Measurements from ENCODE around the gene KCNB1.

KCNB1 gene

DNA sequence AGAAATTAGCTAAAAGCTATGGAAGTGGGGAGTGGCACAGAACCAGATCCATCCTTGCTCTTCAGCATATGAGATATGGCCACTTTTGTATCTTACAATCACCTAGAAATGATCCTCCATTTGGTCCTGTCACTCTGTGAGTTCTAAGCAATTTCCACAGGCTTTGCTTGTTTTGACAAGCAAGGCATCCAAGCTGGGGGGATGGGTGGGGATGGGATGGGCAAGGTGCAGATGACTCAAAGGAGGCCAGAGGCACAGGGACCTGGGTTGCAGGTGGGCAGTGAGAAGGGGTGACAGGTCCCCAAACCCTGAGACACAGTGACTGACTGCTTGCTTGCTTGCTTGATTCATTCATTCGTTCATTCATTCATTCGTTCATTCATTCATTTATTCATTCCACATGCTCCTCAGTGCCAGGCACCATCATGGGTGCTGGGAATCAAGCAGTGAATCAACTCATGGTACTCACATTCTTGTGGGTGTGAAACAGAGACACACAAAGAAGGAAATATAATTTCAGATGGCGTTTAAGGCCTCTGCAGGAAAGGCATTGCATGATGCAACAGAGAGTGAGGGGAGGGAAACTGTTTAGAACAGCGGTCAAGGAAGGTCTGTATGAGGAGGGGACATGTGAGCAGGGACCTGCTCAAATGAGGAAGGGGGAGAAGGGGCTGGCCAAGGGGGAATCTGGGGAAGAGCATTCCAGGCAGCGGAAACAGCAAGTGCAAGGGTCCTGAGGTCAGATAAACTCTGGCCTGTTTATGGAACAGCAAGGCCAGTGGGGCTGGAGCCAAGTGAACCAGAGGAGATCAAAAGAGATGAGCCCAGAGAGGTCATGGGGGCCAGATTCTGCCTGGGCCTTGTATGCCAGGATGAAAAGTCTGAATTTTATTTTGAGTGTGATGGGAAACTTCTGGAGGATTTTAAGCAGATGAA, 3.4 kb downstream of the KCNB1 start:
- no peak overlapping the region for H3K23ac ChIP-seq (ENCODE audit: low read depth, low read length, poor library complexity)
- no CpG with 5 or more reads among the region's 5 CpGs for WGBS, 2 donors (ENCODE audit: extremely low coverage in 2 of 2, insufficient read length in 2 of 2, insufficient replicate concordance in 1 of 2)

GRCh38 chr20:49478266-49478665, 4.2 kb downstream of the KCNB1 start:
- no peak overlapping the region for H2BK12ac ChIP-seq (ENCODE audit: low read length)
- H3K9ac ChIP-seq (ENCODE audit: low read depth, low read length, poor library complexity), result no peak overlapping the region
- no peaks in the 10 kb centered on the region for H3K36me3 ChIP-seq (replicated peaks in 1 of 2; ENCODE audit: control insufficient read depth in 2 of 2, insufficient read depth in 2 of 2, low read length in 2 of 2)
- H3K4me1 ChIP-seq (ENCODE audit: control insufficient read depth in 2 of 2, insufficient read depth in 1 of 2, low read depth in 1 of 2, low read length in 2 of 2), result peaks cover 0 to 2% of the 10 kb centered on the region in 2 donors
- H4K91ac ChIP-seq (ENCODE audit: low read depth, low read length, poor library complexity), result no peak overlapping the region
- DNase-seq (ENCODE audit: low spot score), result no peak
- H3K9me3 ChIP-seq (replicated peaks in 1 of 2; ENCODE audit: control insufficient read depth in 2 of 2, insufficient read depth in 1 of 2, low read depth in 1 of 2, low read length in 2 of 2), result no peaks in the 10 kb centered on the region
- peaks cover 0 to 8% (median 0%) of the 10 kb centered on the region in 3 experiments for H3K27me3 ChIP-seq (ENCODE audit: control insufficient read depth in 3 of 3, insufficient read depth in 3 of 3, low read depth in 1 of 3, low read length in 3 of 3)
- no peak overlapping the region for H4K8ac ChIP-seq (ENCODE audit: low read depth, low read length)
- H3K27ac ChIP-seq (replicated peaks; ENCODE audit: low read length), result no peak overlapping the region
- no peak overlapping the region for H3K23ac ChIP-seq (ENCODE audit: low read depth, low read length, poor library complexity)
- H2BK120ac ChIP-seq (ENCODE audit: low read depth, low read length), result no peak overlapping the region
- H3K4me3 ChIP-seq (ENCODE audit: low read length in 2 of 2), result no peak overlapping the region
- no peak overlapping the region for H2BK5ac ChIP-seq (ENCODE audit: low read length)
- no CpG with 5 or more reads among the region's 7 CpGs for WGBS, 2 donors (ENCODE audit: extremely low coverage in 2 of 2, insufficient read length in 2 of 2, insufficient replicate concordance in 1 of 2)
- H3K79me1 ChIP-seq (ENCODE audit: low read depth, low read length), result peaks cover 3% of the 10 kb centered on the region
- no peak overlapping the region for H3K4ac ChIP-seq (ENCODE audit: low read length)
- no peak overlapping the region for H2AFZ ChIP-seq (ENCODE audit: low read length)
- no peak overlapping the region for H3K4me2 ChIP-seq (ENCODE audit: insufficient read depth, low read length, poor library complexity, severe bottlenecking)
- H2BK15ac ChIP-seq (ENCODE audit: low read length), result no peak overlapping the region
- no peak overlapping the region for H3K18ac ChIP-seq (ENCODE audit: low read length)
- H3K14ac ChIP-seq (ENCODE audit: low read length), result no peak overlapping the region
- no peak overlapping the region for H2AK5ac ChIP-seq (ENCODE audit: low read depth, low read length)

More for the DNA sequence above, 3.4 kb downstream of the KCNB1 start:
- no peak overlapping the region for H4K8ac ChIP-seq (ENCODE audit: low read depth, low read length)
- H2AK5ac ChIP-seq (ENCODE audit: low read depth, low read length), result no peak overlapping the region
- H3K4me2 ChIP-seq (ENCODE audit: insufficient read depth, low read length, poor library complexity, severe bottlenecking), result no peak overlapping the region
- H2BK15ac ChIP-seq (ENCODE audit: low read length), result no peak overlapping the region
- peaks cover 0 to 2% of the 10 kb centered on the region in 2 donors for H3K4me1 ChIP-seq (ENCODE audit: control insufficient read depth in 2 of 2, insufficient read depth in 1 of 2, low read depth in 1 of 2, low read length in 2 of 2)
- H3K14ac ChIP-seq (ENCODE audit: low read length), result no peak overlapping the region
- H3K4ac ChIP-seq (ENCODE audit: low read length), result no peak overlapping the region
- H3K4me3 ChIP-seq (ENCODE audit: low read length in 2 of 2), result no peak overlapping the region
- no peaks in the 10 kb centered on the region for H3K36me3 ChIP-seq (replicated peaks in 1 of 2; ENCODE audit: control insufficient read depth in 2 of 2, insufficient read depth in 2 of 2, low read length in 2 of 2)
- H2BK12ac ChIP-seq (ENCODE audit: low read length), result no peak overlapping the region
- H2BK120ac ChIP-seq (ENCODE audit: low read depth, low read length), result no peak overlapping the region
- no peak overlapping the region for H3K27ac ChIP-seq (replicated peaks; ENCODE audit: low read length)
- H3K18ac ChIP-seq (ENCODE audit: low read length), result no peak overlapping the region
- no peaks in the 10 kb centered on the region for H3K9me3 ChIP-seq (replicated peaks in 1 of 2; ENCODE audit: control insufficient read depth in 2 of 2, insufficient read depth in 1 of 2, low read depth in 1 of 2, low read length in 2 of 2)
- no peak overlapping the region for H2BK5ac ChIP-seq (ENCODE audit: low read length)
- no peak for DNase-seq (ENCODE audit: low spot score)
- peaks cover 0 to 13% (median 0%) of the 10 kb centered on the region in 3 experiments for H3K27me3 ChIP-seq (ENCODE audit: control insufficient read depth in 3 of 3, insufficient read depth in 3 of 3, low read depth in 1 of 3, low read length in 3 of 3)
- H2AFZ ChIP-seq (ENCODE audit: low read length), result no peak overlapping the region
- no peak overlapping the region for H3K9ac ChIP-seq (ENCODE audit: low read depth, low read length, poor library complexity)
- H3K79me1 ChIP-seq (ENCODE audit: low read depth, low read length), result peaks cover 3% of the 10 kb centered on the region
- no peak overlapping the region for H4K91ac ChIP-seq (ENCODE audit: low read depth, low read length, poor library complexity)

- H2BK120ac ChIP-seq (ENCODE audit: low read depth, low read length), result no peak overlapping the region
- H4K8ac ChIP-seq (ENCODE audit: low read depth, low read length), result no peak overlapping the region
- H3K23ac ChIP-seq (ENCODE audit: low read depth, low read length, poor library complexity), result no peak overlapping the region
- H3K14ac ChIP-seq (ENCODE audit: low read length), result no peak overlapping the region
- no peak overlapping the region for H4K91ac ChIP-seq (ENCODE audit: low read depth, low read length, poor library complexity)
- H2BK5ac ChIP-seq (ENCODE audit: low read length), result no peak overlapping the region
- H2AK5ac ChIP-seq (ENCODE audit: low read depth, low read length), result no peak overlapping the region
- no peak overlapping the region for H3K9ac ChIP-seq (ENCODE audit: low read depth, low read length, poor library complexity)
- H3K9me3 ChIP-seq (replicated peaks in 1 of 2; ENCODE audit: control insufficient read depth in 2 of 2, insufficient read depth in 1 of 2, low read depth in 1 of 2, low read length in 2 of 2), result no peaks in the 10 kb centered on the region
- no peak overlapping the region for H3K4ac ChIP-seq (ENCODE audit: low read length)
- H3K18ac ChIP-seq (ENCODE audit: low read length), result no peak overlapping the region
- no peak overlapping the region for H3K4me2 ChIP-seq (ENCODE audit: insufficient read depth, low read length, poor library complexity, severe bottlenecking)
- no peak overlapping the region for H2AFZ ChIP-seq (ENCODE audit: low read length)
- DNase-seq (ENCODE audit: low spot score), result no peak
- WGBS, 2 donors (ENCODE audit: extremely low coverage in 2 of 2, insufficient read length in 2 of 2, insufficient replicate concordance in 1 of 2), result no CpG with 5 or more reads among the region's 3 CpGs
- peaks cover 3% of the 10 kb centered on the region for H3K79me1 ChIP-seq (ENCODE audit: low read depth, low read length)
- H3K4me1 ChIP-seq (ENCODE audit: control insufficient read depth in 2 of 2, insufficient read depth in 1 of 2, low read depth in 1 of 2, low read length in 2 of 2), result no peaks in the 10 kb centered on the region
- H3K27ac ChIP-seq (replicated peaks; ENCODE audit: low read length), result no peak overlapping the region
- no peak overlapping the region for H3K4me3 ChIP-seq (ENCODE audit: low read length in 2 of 2)
- no peaks in the 10 kb centered on the region for H3K36me3 ChIP-seq (replicated peaks in 1 of 2; ENCODE audit: control insufficient read depth in 2 of 2, insufficient read depth in 2 of 2, low read length in 2 of 2)
- H3K27me3 ChIP-seq (ENCODE audit: control insufficient read depth in 3 of 3, insufficient read depth in 3 of 3, low read depth in 1 of 3, low read length in 3 of 3), result peaks cover 0 to 6% (median 0%) of the 10 kb centered on the region in 3 experiments
- no peak overlapping the region for H2BK15ac ChIP-seq (ENCODE audit: low read length)
- H2BK12ac ChIP-seq (ENCODE audit: low read length), result no peak overlapping the region
Observed at GRCh38 chr20:49477200-49477599, 5.3 kb downstream of the KCNB1 start.

DNA sequence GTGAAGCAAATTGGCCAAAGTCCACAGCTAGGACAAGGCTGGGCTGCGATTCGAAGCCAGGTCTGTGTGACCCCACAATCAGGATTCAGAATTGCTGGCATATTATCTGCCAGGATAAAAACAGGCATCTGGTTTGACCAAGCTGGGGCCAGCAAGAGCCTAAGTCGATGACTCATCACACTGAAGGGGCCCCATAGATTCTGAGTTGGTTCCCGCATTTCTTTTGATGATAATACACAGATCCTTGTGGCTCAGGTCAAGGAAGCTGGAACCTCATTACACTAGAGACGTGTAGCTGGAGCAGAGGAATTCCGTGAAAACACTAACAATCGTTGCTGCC, 6.5 kb downstream of the KCNB1 start:
- H2BK12ac ChIP-seq (ENCODE audit: low read length), result no peak overlapping the region
- no peak overlapping the region for H2AFZ ChIP-seq (ENCODE audit: low read length)
- no peak overlapping the region for H2BK120ac ChIP-seq (ENCODE audit: low read depth, low read length)
- H3K27me3 ChIP-seq (ENCODE audit: control insufficient read depth in 3 of 3, insufficient read depth in 3 of 3, low read depth in 1 of 3, low read length in 3 of 3), result no peaks in the 10 kb centered on the region
- H3K4me2 ChIP-seq (ENCODE audit: insufficient read depth, low read length, poor library complexity, severe bottlenecking), result no peak overlapping the region
- no peak overlapping the region for H3K27ac ChIP-seq (replicated peaks; ENCODE audit: low read length)
- no peak overlapping the region for H3K4ac ChIP-seq (ENCODE audit: low read length)
- no peak overlapping the region for H3K4me3 ChIP-seq (ENCODE audit: low read length in 2 of 2)
- WGBS, 2 donors (ENCODE audit: extremely low coverage in 2 of 2, insufficient read length in 2 of 2, insufficient replicate concordance in 1 of 2), result no CpG with 5 or more reads among the region's 7 CpGs
- H2AK5ac ChIP-seq (ENCODE audit: low read depth, low read length), result no peak overlapping the region
- DNase-seq (ENCODE audit: low spot score), result no peak
- H3K9me3 ChIP-seq (replicated peaks in 1 of 2; ENCODE audit: control insufficient read depth in 2 of 2, insufficient read depth in 1 of 2, low read depth in 1 of 2, low read length in 2 of 2), result no peaks in the 10 kb centered on the region
- no peak overlapping the region for H4K8ac ChIP-seq (ENCODE audit: low read depth, low read length)
- H3K9ac ChIP-seq (ENCODE audit: low read depth, low read length, poor library complexity), result no peak overlapping the region
- H3K14ac ChIP-seq (ENCODE audit: low read length), result no peak overlapping the region
- no peak overlapping the region for H3K18ac ChIP-seq (ENCODE audit: low read length)
- no peaks in the 10 kb centered on the region for H3K4me1 ChIP-seq (ENCODE audit: control insufficient read depth in 2 of 2, insufficient read depth in 1 of 2, low read depth in 1 of 2, low read length in 2 of 2)
- H4K91ac ChIP-seq (ENCODE audit: low read depth, low read length, poor library complexity), result no peak overlapping the region
- H3K36me3 ChIP-seq (replicated peaks in 1 of 2; ENCODE audit: control insufficient read depth in 2 of 2, insufficient read depth in 2 of 2, low read length in 2 of 2), result no peaks in the 10 kb centered on the region
- H3K23ac ChIP-seq (ENCODE audit: low read depth, low read length, poor library complexity), result no peak overlapping the region
- no peak overlapping the region for H2BK5ac ChIP-seq (ENCODE audit: low read length)
- H3K79me1 ChIP-seq (ENCODE audit: low read depth, low read length), result no peaks in the 10 kb centered on the region
- H2BK15ac ChIP-seq (ENCODE audit: low read length), result no peak overlapping the region
